GM19438 (cell line): ENCODE measurements around the gene SLC25A17.
"Not testable (repeated sequence)": the region's sequence is repeated elsewhere in the genome, so short reads cannot be mapped to it uniquely, and the experiment has no call there.

ENCODE experiments used
- ATAC-seq: cut with Tn5 transposase; IDR thresholded peaks from one replicate; pipeline ENCODE4 v1.9.1; 2021; ENCODE audit warnings: low read depth; ENCODE audit not compliant: unreplicated experiment

The SLC25A17 gene

DNA sequence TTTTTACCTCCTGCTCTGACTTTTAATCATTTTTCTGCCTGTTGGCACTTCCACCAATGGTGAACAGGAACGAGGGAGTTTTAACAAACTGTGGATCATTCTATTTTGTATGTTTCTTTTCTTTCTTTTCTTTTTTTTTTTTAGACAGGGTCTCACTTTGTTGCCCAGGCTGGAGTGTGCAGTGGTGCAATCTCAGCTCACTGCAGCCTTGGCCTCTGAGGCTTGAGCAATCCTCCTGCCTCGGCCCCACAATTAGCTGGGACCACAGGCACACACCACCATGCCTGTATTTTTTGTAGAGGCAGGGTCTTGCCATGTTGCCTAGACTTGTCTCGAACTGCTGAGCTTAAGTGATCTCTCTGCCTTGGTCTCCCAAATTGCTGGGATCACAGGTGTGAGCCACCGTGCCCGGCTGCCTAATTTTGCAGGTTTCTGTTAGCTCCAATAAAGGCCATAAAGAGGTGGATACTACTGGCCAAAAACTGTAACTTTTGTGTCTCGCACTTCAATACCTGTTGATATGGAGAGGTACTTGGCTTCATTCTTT, 59.8 kb downstream of the SLC25A17 start:
- no peak for ATAC-seq

GRCh38 chr22:40758851-40759250, 60.3 kb downstream of the SLC25A17 start:
- not testable (repeated sequence) for ATAC-seq

DNA sequence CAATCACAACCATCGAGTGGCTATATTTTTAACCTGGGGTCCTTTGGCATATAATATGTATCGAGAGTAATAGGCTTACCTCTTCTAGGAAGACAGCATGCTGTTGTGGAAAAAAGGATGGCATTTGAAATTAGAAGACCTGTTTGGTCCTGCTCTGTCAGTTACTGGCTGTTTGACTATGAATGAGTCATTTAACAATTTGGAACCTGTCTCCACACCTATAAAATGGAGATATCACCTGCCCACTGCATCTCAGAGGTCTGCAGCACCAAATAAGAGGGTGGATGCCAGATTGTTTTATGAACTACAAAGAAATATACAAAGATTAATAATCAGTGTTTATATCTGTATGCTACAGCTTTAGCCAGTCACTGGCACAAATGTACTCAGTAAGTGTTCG, 60.8 kb downstream of the SLC25A17 start:
- no peak for ATAC-seq

DNA sequence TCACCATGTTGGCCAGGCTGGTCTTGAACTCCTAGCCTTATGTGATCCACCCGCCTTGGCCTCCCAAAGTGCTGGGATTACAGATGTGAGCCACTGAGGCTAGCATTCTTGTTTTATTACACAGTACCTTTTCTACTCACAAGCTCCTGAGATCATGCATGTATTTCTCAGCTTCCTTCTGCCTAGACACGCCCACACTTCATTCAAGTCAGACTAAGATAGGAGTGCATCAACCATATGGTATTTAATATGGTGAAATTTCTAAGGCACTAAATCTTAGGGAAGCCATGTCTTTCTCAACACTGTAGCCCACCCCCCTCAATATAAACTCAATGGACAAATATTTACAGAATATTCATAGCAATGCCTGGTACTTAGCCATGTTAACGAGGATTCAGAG, 62.1 kb downstream of the SLC25A17 start:
- ATAC-seq: no peak

GRCh38 chr22:40753114-40753513, 66.0 kb downstream of the SLC25A17 start:
- no peak for ATAC-seq

- ATAC-seq: no peak
These were observed 67.9 kb downstream of the SLC25A17 start for GRCh38 chr22:40751250-40751649.

GRCh38 chr22:40749829-40750228, 69.3 kb downstream of the SLC25A17 start:
- ATAC-seq: no peak

GRCh38 chr22:40748388-40749355, 70.5 kb downstream of the SLC25A17 start:
- no peak for ATAC-seq

DNA sequence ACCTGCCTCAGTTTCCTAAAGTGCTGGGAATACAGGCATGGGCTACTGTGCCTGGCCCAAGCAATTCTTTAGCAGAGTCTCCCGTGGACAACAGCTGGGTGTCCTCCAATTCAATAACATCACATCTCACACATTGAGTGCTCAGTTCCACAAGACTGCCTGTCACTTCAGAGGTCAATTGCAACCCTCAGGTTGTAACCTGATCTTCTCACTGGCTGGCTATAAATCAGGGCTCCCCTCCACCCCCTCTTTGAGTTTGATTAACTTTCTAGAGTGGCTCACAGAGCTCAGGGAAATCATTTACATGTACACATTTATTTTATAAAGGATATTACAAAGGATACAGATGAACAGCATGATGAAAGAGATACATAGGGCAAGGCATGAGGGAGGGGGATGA, 71.8 kb downstream of the SLC25A17 start:
- no peak for ATAC-seq

- no peak for ATAC-seq
These were observed 72.5 kb downstream of the SLC25A17 start for GRCh38 chr22:40746428-40747220.

- ATAC-seq: no peak
These were observed 75.4 kb downstream of the SLC25A17 start for GRCh38 chr22:40743768-40744167.

- ATAC-seq: no peak
These were observed 78.0 kb downstream of the SLC25A17 start for GRCh38 chr22:40741116-40741515.

DNA sequence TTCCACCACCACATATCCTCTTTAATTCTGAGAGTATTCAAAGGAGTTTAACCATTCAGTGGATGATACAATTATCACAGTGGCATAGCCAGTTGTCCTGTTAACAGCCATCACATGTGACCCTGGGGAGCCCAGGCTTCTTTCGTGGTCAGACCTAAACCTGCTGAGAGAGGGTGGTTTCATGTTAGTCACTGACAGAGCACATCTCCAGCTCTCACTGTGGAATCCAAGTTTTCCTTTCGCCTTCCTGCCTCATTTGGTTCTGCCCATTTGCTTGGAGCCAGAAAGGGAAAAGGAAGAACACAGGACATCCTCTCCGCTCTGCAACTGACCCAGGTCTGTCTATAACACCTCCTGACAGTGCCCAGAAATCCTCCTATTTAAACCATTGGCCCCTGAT, 79.4 kb downstream of the SLC25A17 start:
- no peak for ATAC-seq

- ATAC-seq: no peak
These were observed 85.2 kb downstream of the SLC25A17 start for GRCh38 chr22:40733919-40734318.

DNA sequence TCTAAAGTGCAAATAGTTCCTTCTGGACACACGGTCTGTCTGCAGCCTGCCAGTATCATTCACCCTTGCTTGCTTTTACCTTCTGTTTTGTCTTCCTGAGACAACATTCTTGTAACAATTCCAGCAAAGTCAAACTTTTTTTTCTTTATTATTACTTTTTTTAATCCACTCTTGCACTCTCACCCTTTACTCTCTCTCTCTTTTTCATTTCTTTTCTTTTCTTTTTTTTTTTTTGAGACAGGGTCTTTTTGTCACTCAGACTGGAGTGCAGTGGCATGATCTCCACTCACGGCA, 86.2 kb downstream of the SLC25A17 start:
- no peak for ATAC-seq

DNA sequence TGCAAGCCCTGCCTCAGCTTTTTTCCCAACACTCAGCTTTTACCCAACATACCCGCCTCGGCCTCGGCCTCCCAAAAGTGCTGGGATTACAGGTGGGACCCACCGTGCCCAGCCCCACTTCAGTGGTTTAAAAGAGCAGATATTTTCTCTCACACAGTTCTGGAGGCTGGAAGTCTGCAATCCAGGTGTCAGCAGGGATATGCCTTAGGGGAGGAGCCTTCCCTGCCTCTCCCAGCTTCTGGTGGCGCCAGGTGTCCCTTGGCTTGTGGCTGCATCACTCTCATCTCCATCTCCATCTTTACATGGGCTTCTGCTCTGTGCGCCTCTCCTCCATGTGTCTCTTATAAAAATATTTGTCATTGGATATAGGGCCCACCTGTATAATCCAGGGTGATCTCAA, 89.9 kb downstream of the SLC25A17 start:
- ATAC-seq: no peak

DNA sequence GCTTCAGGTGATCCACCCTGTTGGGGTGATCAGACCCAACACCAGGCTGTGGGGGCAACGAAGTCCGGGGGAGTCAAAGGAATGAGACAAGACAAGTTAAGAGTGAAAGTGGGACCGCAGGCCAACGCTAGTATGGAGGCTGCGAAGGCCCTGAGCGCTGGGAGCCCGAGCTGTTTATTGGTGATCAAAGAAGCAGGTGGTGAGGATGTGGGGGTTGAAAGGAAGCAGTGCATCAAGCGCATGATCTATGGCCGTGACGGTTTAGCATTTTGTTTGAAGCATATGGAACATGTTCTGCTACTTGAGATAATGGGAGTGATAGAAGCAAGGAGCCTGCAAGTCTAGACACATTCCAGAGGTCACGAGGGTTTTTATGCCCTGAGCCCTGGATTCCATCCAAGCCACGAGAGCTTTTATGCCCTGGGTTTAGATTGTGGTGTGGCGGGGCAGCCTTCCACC, 90.4 kb downstream of the SLC25A17 start:
- no peak for ATAC-seq

GRCh38 chr22:40727964-40728615, 91.1 kb downstream of the SLC25A17 start:
- no peak for ATAC-seq

DNA sequence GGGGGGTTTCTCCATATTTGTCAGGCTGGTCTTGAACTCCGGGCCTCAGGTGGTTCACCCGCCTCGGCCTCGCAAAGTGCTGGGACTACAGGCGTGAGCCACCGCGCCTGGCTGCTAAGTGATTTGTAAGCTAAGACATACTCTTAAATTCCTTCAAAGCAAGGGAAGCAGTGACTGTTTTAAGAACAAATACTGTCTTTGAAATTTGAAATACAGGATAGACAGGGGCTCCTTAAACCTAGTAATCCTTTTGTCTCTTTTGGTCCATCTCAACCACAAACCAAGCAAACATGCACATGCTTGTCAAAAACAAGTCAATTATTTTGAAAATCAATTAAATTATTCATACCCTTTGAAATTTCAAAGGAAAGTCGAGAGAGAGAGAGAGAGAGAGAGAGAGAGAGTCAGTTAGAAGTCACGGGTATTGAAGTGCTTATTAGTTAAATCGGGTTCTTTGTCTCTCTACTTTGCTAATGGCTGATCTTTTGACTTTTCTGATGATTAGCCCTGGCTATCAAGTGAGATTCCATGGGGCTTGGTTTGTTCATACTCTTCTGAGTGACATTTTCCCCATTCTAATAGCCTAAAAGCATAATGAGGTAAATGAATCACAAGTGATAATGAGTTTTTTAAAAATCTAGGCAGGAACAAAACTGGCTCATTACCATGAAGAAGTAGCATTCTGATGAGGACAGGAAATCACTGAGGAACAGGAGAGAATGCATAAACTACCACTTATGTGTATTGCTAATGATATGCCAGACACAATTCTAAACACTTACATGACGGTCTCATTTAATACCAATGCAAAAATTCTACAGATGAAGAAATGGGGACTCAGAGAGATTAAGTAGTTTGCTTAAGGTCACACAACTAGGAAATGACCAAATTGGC, 91.8 kb downstream of the SLC25A17 start:
- ATAC-seq: no peak

GRCh38 chr22:40726514-40726913, 92.6 kb downstream of the SLC25A17 start:
- no peak for ATAC-seq
